DMS 273 (cell line): Measurements from ENCODE around the gene DMXL2.
"Not testable (repeated sequence)": the region's sequence is repeated elsewhere in the genome, so short reads cannot be mapped to it uniquely, and the experiment has no call there.

ENCODE experiments used
- DNase-seq: peaks from one replicate; lab custom pipeline; 2025; ENCODE audit not compliant: unreplicated experiment; lab: John Stamatoyannopoulos, UW

DMXL2 gene, protein sequence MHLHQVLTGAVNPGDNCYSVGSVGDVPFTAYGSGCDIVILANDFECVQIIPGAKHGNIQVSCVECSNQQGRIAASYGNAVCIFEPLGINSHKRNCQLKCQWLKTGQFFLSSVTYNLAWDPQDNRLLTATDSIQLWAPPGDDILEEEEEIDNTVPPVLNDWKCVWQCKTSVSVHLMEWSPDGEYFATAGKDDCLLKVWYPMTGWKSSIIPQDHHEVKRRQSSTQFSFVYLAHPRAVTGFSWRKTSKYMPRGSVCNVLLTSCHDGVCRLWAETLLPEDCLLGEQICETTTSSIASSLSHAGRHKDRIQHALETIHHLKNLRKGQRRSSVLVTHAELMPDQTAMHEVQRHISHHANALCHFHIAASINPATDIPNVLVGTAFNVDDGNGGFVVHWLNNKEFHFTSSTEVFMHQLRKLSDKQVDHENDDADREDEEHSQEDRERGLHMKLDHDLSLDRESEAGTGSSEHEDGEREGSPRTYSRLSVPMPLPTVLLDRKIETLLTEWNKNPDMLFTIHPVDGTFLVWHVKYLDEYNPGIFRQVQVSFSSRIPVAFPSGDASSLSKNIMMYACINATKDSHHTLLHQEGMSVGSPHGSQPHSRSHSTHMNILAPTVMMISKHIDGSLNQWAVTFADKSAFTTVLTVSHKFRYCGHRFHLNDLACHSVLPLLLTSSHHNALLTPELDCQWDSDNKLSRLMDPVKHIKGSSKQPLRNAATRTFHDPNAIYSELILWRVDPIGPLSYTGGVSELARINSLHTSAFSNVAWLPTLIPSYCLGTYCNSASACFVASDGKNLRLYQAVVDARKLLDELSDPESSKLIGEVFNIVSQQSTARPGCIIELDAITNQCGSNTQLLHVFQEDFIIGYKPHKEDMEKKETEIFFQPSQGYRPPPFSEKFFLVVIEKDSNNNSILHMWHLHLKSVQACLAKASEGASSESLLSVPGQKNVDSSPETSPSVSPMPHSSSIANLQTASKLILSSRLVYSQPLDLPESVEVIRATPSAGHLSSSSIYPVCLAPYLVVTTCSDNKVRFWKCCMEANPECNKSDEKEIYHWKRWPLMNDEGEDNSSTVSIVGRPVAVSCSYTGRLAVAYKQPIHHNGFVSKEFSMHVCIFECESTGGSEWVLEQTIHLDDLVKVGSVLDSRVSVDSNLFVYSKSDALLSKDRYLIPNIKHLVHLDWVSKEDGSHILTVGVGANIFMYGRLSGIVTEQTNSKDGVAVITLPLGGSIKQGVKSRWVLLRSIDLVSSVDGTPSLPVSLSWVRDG (N-terminal part only)

DNA sequence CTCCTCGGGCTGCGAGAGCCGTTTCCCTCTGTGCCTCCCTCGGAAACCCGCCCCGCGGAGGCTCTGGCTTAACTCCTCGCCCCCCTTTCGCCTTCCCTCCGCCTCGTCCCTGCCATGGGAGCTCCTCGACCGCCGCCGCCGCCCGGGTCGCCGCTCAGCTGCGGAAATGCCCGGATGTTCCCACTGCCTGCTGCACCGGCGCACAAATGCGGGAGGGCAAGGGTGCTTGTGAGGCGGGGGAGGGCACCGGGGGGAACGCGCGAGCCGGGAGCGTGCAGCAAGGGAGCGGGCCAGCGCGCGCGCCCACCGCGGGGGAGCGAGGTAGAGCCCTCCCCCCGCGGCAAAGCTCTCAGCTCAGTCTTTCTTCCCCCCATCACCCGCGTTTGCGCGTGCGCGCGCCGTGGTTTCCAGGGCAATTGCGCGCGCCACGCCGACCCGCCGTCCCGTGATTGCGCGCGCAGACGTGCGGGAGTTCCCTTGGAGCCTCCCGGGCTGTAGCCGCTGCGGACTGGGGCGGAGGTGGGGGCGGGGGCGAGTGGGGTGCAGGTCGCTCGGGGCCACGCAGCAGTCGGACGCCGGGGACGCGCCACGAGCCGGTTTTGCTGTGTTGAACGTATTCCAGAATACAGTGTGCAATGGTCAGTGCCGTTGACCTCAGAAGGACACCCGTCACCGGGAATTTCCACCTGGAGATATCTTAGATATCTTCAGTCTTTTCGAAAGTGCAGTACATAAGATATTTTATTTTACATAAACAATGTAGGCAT is at the start of gene DMXL2:
DMXL2 (minus strand) TSS at position 168 of the 767 bp plus-strand sequence. CDS start 226 bp downstream, outside the sequence.
- peak; percentile 97 for DNase-seq

GRCh38 chr15:51672155-51672687 is 49.6 kb upstream of the DMXL2 start:
- no peak for DNase-seq

GRCh38 chr15:51669381-51669780 is 46.8 kb upstream of the DMXL2 start:
- DNase-seq, result no peak

GRCh38 chr15:51668446-51668845 is 45.9 kb upstream of the DMXL2 start:
- no peak for DNase-seq

- no peak for DNase-seq
Measured at GRCh38 chr15:51667478-51667877, 44.9 kb upstream of the DMXL2 start.

DNA sequence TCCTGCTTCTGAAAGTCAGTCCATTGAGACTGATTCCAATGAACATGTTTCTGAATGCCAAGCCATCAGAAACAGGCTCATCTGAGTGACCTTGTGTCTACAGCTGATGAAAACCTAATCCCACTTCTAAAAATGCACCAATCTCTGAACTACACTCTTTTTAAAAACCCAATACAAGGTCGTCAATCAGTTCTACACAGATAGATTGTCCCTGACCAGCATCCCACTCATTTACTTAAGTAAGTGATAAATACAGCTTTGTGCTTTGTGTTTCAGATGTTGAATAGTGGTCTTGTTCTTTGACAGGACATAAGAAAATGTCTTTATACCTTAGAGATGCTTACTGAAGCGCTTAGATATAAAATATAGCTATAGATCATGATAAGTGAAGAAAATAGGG is 38.5 kb upstream of the DMXL2 start:
- DNase-seq, result no peak

GRCh38 chr15:51658664-51659063 is 36.1 kb upstream of the DMXL2 start:
- DNase-seq, result peak; percentile 5

DNA sequence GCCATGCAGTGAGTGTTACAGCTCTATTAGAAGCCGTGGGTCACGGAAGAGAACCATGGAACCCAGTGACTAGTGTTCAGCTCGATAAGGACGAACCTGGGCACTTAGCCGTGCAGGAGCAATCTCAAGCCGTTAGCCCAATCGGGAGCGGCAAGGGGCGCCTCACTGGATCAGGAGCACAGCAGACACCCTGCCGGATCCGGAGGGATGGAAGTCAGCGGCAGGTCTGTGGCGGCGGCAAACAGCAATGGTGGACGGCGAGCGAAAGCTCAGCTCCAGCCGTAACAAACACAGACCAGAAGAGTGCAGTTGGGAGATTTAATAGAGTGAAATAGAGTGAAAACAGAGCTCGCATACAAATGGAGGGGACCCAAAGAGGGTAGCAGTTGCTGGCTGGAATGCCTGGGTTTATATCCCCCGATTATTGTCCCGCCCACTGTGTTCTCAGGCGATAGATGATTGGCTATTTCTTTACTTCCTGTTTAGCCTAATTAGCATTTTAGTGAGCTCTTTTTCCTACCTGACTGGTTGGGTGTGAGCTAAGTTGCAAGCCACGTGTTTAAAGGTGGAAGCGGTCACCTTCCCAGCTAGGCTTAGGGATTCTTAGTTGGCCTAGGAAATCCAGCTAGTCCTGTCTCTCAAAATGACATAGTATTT is 33.0 kb upstream of the DMXL2 start:
- DNase-seq, result not testable (repeated sequence)

- no peak for DNase-seq
Measured at GRCh38 chr15:51652084-51652668, 29.6 kb upstream of the DMXL2 start.

DNA sequence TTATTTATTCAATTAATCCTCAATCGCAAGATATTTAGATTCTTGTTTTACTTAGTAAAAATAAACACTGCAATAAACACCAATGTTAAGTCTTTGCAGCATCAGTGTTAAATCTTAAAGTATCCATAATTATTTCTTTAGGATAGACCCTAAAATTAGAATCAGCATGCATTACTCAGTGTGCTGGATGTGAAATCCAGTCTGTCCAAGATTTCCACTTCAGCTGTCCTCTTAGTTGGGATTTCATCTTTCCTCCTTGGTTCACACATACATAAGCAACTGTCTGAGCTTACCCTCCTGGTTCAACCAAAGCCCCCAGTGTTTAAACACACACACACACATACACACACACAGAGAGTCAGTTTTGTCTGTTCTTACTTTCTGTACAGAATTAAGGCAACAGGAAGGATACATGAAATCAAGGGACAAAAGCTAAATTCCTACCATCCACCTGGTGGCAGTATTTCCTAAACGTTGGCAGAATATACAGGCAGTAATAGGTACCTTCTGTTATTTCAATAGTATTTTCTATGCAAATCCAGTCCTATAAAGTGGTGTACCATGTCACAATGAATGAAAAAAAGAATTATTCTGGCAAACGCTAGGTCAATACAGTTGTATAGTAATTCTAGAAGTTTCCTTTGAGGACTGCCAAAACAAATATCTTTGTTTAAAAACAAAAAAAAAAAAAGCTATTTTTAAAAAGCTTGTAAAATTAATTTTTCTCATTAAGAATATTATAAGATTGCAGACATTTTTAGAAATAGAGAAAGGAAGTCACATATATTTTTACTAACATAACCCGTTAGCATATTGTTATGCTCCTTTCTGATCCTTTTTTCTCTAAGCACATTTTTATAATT is 27.3 kb upstream of the DMXL2 start:
- peak; percentile 82 for DNase-seq

GRCh38 chr15:51648643-51649042 is 26.1 kb upstream of the DMXL2 start:
- DNase-seq, result not testable (repeated sequence)

GRCh38 chr15:51648101-51648500 is 25.5 kb upstream of the DMXL2 start:
- not testable (repeated sequence) for DNase-seq

DNA sequence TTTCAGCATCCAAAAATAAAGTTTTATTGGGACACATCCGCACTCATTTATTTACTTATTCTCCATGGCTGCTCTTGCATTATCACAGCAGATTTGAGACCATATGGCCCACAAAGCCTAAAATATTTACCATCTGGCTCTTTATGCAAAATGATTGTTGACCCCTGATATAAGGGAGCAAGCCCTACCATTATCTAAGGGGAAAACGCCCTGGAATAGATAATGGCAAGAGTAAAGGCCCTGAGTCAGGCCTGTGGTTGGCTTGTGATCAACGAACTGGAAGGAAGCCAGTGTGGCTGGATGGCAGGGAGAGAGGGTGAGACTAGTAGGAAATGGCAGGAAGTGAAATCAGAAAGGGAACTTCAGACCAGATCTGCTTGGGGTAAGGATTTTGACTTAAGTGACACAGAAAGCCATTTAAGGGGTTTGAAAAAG is 24.6 kb upstream of the DMXL2 start:
- DNase-seq, result peak; percentile 94

DNA sequence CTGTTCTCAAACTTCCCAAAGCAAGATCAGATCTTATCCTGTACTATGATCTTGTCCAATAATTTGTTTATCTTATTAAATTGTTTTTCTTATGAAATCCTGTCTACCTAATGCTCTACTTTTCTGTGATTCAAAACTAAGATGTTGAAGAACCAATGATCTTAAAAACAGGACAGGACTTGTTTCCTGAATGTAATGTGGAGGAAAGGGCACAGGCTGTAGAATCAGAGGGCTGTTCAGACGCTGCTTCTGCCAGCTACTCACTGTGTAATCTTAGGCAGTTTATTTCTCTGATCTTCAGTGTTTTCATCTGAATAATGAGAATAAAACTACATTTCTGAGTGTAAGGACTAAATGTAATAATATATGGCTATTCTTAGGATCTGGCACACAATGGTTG is 20.1 kb upstream of the DMXL2 start:
- DNase-seq, result no peak

- no peak for DNase-seq
Measured at GRCh38 chr15:51641490-51642130, 19.0 kb upstream of the DMXL2 start.

GRCh38 chr15:51634591-51635198 is 12.1 kb upstream of the DMXL2 start:
- DNase-seq, result no peak

DNA sequence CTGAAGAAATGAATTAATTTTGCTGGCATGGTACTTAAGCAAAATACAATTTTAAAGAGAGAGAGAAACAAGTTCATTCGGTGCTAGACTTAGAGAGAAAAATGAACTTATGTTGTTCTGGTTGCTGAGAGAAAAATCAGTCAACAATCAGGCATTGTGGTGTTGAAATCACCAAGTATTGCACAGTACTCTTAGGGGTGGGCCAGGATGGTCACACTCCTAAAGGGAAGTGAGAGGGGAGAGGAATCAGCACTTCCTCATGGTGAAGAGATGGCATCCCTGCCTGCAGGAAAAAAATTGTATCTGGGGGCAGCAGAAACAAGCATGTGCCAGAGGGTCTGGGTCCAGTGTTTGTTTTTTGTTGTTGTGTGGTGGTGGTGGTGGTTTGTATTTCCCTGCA is 7.0 kb upstream of the DMXL2 start:
- DNase-seq, result no peak
